ENCODE data around the gene KSR1. TPM values are rescaled to one million over a fixed set of nuclear protein-coding genes. Genes with fewer than 3 reads are reported as not detected.

The KSR1 gene
- total and polyA plus RNA-seq, 9 of the 15 experiments (the other 6 are each of a cell fraction or from before 2014, with no cell fraction given) = 1.4 to 51.7 (median 18.4) TPM

DNA sequence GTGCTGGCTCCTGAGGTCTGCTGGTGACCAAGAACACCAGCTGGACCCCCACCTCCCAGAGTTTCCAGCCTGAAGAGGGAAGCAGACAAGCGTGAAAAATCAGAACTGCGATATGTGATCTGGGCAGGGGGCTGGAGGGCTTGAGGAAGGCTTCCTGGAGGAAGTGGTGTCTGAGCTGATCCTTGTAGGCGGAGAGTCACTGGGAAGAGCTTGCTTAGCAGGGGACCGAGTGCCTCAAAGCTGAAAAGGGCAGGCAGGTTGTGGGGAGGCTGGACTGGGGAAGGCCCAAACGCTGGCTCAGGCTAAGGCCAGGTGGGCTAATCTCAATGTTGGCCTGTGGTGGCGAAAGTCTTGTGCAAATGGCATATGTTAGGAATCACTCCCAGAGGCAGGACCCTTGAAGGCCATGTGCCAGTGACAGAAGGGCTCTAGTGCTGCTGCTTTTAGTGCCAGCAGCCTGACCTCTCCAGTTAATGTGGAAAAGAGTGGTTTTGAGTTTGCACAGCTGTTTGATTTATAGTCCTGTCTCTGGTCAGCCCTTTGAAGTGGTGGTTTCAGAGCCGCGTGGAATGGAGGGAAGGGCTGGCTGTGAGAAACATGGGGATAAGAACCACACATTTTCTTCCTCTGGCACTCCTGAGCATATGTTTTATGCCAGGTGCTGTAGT lies 89.4 kb downstream of the KSR1 start (continued):
- TF ChIP-seq MEF2A (IDR thresholded peaks at IDR 0.05; ENCODE audit: control insufficient read depth, low read depth, low read length) (no peak), MTA3 (IDR thresholded peaks at IDR 0.05; ENCODE audit: borderline replicate concordance) (no peak), TEAD1 (CRISPR knock-in tag; IDR thresholded peaks at IDR 0.05) (no peak), SIN3A (IDR thresholded peaks at IDR 0.05; ENCODE audit: borderline replicate concordance in 2 of 2, control insufficient read depth in 1 of 2, low read depth in 2 of 2, low read length in 2 of 2) (no peak), HLTF (IDR thresholded peaks at IDR 0.05) (no peak), RBBP5 (IDR thresholded peaks at IDR 0.05; ENCODE audit: borderline replicate concordance, insufficient read depth, low read length, poor library complexity, severe bottlenecking) (no peak), ZNF75A (CRISPR knock-in tag; IDR thresholded peaks at IDR 0.05) (no peak), CBX2 (IDR thresholded peaks at IDR 0.05; ENCODE audit: insufficient read depth, low read length, poor library complexity, severe bottlenecking) (no peak), TEAD2 (tag; IDR thresholded peaks at IDR 0.05) (no peak), EWSR1 (IDR thresholded peaks at IDR 0.05; ENCODE audit: borderline replicate concordance, low read depth, partially characterized antibody) (no peak), FOXM1 (IDR thresholded peaks at IDR 0.05; ENCODE audit: low read depth) (no peak), FOXM1 (CRISPR knock-in tag; IDR thresholded peaks at IDR 0.05; ENCODE audit: low read depth) (no peak), ZNF311 (CRISPR knock-in tag; IDR thresholded peaks at IDR 0.05) (no peak), POLR2A (conservative IDR thresholded peaks at IDR 0.05) (no peak), ERF (CRISPR knock-in tag; IDR thresholded peaks at IDR 0.05) (no peak), TEAD4 (IDR thresholded peaks at IDR 0.05; ENCODE audit: low read length) (0 out of 2 replicates have a peak, but pooled peaks have one; percentile 40), TEAD4 (CRISPR knock-in tag; IDR thresholded peaks at IDR 0.05; ENCODE audit: borderline replicate concordance) (no peak), HDAC1 (IDR thresholded peaks at IDR 0.05) (no peak; a peak in 1 of 4 replicates), ZNF197 (CRISPR knock-in tag; IDR thresholded peaks at IDR 0.05; ENCODE audit: low read depth) (no peak), RBM17 (IDR thresholded peaks at IDR 0.05; ENCODE audit: borderline replicate concordance, low read depth, low read length) (no peak), XRCC3 (IDR thresholded peaks at IDR 0.05) (no peak), SLC30A9 (CRISPR knock-in tag; IDR thresholded peaks at IDR 0.05) (no peak), TCF7L2 (IDR thresholded peaks at IDR 0.05; ENCODE audit: low read depth, low read length) (peak; percentile 59; the same call in 1 of the 2 replicates)
- TF ChIP-seq, protein P1, sequence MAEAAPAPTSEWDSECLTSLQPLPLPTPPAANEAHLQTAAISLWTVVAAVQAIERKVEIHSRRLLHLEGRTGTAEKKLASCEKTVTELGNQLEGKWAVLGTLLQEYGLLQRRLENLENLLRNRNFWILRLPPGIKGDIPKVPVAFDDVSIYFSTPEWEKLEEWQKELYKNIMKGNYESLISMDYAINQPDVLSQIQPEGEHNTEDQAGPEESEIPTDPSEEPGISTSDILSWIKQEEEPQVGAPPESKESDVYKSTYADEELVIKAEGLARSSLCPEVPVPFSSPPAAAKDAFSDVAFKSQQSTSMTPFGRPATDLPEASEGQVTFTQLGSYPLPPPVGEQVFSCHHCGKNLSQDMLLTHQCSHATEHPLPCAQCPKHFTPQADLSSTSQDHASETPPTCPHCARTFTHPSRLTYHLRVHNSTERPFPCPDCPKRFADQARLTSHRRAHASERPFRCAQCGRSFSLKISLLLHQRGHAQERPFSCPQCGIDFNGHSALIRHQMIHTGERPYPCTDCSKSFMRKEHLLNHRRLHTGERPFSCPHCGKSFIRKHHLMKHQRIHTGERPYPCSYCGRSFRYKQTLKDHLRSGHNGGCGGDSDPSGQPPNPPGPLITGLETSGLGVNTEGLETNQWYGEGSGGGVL (CRISPR knock-in tag; IDR thresholded peaks at IDR 0.05) = no peak
- TF ChIP-seq, protein P2, sequence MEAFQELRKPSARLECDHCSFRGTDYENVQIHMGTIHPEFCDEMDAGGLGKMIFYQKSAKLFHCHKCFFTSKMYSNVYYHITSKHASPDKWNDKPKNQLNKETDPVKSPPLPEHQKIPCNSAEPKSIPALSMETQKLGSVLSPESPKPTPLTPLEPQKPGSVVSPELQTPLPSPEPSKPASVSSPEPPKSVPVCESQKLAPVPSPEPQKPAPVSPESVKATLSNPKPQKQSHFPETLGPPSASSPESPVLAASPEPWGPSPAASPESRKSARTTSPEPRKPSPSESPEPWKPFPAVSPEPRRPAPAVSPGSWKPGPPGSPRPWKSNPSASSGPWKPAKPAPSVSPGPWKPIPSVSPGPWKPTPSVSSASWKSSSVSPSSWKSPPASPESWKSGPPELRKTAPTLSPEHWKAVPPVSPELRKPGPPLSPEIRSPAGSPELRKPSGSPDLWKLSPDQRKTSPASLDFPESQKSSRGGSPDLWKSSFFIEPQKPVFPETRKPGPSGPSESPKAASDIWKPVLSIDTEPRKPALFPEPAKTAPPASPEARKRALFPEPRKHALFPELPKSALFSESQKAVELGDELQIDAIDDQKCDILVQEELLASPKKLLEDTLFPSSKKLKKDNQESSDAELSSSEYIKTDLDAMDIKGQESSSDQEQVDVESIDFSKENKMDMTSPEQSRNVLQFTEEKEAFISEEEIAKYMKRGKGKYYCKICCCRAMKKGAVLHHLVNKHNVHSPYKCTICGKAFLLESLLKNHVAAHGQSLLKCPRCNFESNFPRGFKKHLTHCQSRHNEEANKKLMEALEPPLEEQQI (IDR thresholded peaks at IDR 0.05) = no peak
